ENCODE measurements around the gene TMEM86A.

Gene TMEM86A

DNA sequence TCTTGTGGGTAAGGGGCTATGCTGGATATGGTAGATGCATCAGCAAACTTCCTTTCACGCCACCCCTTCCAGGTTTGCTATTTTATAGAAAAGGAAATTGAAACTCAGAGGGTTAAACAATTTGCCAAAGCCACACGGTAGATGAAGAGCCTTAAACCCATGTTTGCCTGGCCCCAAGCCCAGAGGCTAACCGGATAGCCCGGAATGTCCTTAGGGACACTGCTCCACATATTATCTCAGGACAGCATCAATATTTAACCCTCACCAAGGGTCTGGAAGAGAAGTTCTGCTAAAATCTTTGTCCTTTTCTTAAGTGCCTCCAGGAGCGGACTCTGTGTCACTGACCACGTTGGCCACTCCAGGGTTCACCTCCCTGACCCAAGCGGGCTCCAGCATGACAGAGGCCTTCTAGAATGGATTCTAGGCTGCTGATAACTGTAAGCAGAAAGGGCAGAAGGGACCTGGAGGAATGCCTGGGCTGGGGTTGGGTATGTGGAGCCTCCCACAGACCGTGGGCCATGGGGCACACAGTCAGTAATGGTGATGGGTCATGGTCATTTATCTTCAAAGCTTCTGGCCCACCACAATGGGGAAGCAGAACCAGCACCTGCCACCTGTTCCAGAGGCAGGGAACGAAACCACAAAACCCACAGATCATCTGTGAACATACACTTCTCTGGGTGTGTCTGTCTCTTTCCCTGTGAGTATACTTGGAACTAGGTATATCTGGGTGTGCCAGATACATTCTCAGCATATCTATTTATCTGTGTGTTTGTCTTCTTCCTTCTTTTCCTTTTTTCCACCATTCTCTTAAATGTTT lies 5.4 kb upstream of the TMEM86A start:
- Histone ChIP-seq H4K12ac (ENCODE audit: low read depth, low read length) (no peak overlapping the region), H2BK12ac (ENCODE audit: low read length) (no peak overlapping the region), H3K36me3 (ENCODE audit: control insufficient read depth in 1 of 2, insufficient read depth in 2 of 2, low read length in 2 of 2) (no peaks in the 10 kb centered on the region), H2AFZ (ENCODE audit: insufficient read depth, low read length, poor library complexity) (no peak overlapping the region), H3K14ac (ENCODE audit: low read length) (no peak overlapping the region), H3K4me2 (ENCODE audit: low read length) (no peak overlapping the region), H3K27ac (ENCODE audit: low read depth, low read length) (no peak overlapping the region), H3K79me2 (ENCODE audit: control insufficient read depth, insufficient read depth, low read length, poor library complexity) (no peaks in the 10 kb centered on the region), H3K4me1 (ENCODE audit: control insufficient read depth in 1 of 2, insufficient read depth in 2 of 2, low read length in 2 of 2) (no peaks in the 10 kb centered on the region), H3K9me3 (ENCODE audit: insufficient read depth, low read depth, low read length) (no peaks in the 10 kb centered on the region), H3K4ac (ENCODE audit: low read depth, low read length) (no peak overlapping the region), H3K79me1 (ENCODE audit: low read length) (no peaks in the 10 kb centered on the region), H3K23ac (ENCODE audit: low read length) (no peak overlapping the region), H4K91ac (ENCODE audit: low read depth, low read length) (no peak overlapping the region), H2BK5ac (ENCODE audit: low read depth, low read length, poor library complexity) (no peak overlapping the region), H3K18ac (ENCODE audit: low read length) (no peak overlapping the region), H2AK5ac (ENCODE audit: low read length) (no peak overlapping the region), H3K9ac (ENCODE audit: low read length) (no peak overlapping the region), H3K27me3 (ENCODE audit: insufficient read depth, low read length) (no peaks in the 10 kb centered on the region), H4K8ac (ENCODE audit: low read depth, low read length) (no peak overlapping the region), H3K4me3 (ENCODE audit: low read depth, low read length) (no peak overlapping the region), H2BK120ac (ENCODE audit: insufficient read depth, low read length, poor library complexity) (no peak overlapping the region)
- WGBS (ENCODE audit: extremely low coverage, insufficient coverage, insufficient read length), result no CpG with 5 or more reads among the region's 9 CpGs
- no peak for DNase-seq

DNA sequence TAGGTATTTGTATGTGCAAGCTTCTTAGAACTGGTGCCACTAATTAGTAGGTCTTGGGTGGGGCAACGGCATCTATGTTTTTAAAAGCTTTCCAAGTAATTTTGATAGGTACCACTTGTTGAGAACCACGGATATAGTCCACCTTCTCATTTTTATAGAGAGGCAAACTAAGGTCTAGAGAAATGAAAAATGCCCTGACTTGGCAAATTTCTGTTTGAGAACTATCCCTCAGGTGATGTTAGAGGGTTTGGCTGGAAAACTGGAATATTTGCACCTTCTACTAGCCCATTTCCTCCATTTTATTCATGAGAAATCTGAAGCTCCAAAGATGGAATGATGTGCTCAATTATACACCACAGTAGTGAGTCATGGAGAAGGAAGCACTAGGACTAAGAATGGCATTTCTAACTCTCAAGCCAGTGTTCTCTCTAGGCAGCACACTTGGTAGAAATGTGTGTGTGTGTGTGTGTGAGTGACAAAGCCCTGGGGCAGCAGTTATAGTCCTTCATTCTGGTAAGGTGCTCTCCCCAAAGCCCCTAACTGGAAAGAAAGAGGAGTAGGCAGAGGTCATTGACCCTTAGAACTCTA lies 1.8 kb upstream of the TMEM86A start:
- Histone ChIP-seq H3K14ac (ENCODE audit: low read length) (no peak overlapping the region), H4K12ac (ENCODE audit: low read depth, low read length) (no peak overlapping the region), H3K9me3 (ENCODE audit: insufficient read depth, low read depth, low read length) (no peaks in the 10 kb centered on the region), H3K27ac (ENCODE audit: low read depth, low read length) (no peak overlapping the region), H4K8ac (ENCODE audit: low read depth, low read length) (no peak overlapping the region), H2AK5ac (ENCODE audit: low read length) (no peak overlapping the region), H3K4me3 (ENCODE audit: low read depth, low read length) (no peak overlapping the region), H3K79me1 (ENCODE audit: low read length) (no peaks in the 10 kb centered on the region), H3K4me1 (ENCODE audit: control insufficient read depth in 1 of 2, insufficient read depth in 2 of 2, low read length in 2 of 2) (peaks cover 0 to 7% of the 10 kb centered on the region in 2 experiments), H3K23ac (ENCODE audit: low read length) (no peak overlapping the region), H2AFZ (ENCODE audit: insufficient read depth, low read length, poor library complexity) (no peak overlapping the region), H3K4ac (ENCODE audit: low read depth, low read length) (no peak overlapping the region), H3K18ac (ENCODE audit: low read length) (no peak overlapping the region), H4K91ac (ENCODE audit: low read depth, low read length) (no peak overlapping the region), H3K9ac (ENCODE audit: low read length) (no peak overlapping the region), H2BK120ac (ENCODE audit: insufficient read depth, low read length, poor library complexity) (no peak overlapping the region), H2BK12ac (ENCODE audit: low read length) (no peak overlapping the region), H3K36me3 (ENCODE audit: control insufficient read depth in 1 of 2, insufficient read depth in 2 of 2, low read length in 2 of 2) (no peaks in the 10 kb centered on the region), H3K79me2 (ENCODE audit: control insufficient read depth, insufficient read depth, low read length, poor library complexity) (no peaks in the 10 kb centered on the region), H2BK5ac (ENCODE audit: low read depth, low read length, poor library complexity) (no peak overlapping the region), H3K27me3 (ENCODE audit: insufficient read depth, low read length) (no peaks in the 10 kb centered on the region), H3K4me2 (ENCODE audit: low read length) (no peak overlapping the region)
- WGBS (ENCODE audit: extremely low coverage, insufficient coverage, insufficient read length), result no CpG with 5 or more reads among the region's 2 CpGs
- peak in 1 of 2 donors; percentile 43 for DNase-seq

DNA sequence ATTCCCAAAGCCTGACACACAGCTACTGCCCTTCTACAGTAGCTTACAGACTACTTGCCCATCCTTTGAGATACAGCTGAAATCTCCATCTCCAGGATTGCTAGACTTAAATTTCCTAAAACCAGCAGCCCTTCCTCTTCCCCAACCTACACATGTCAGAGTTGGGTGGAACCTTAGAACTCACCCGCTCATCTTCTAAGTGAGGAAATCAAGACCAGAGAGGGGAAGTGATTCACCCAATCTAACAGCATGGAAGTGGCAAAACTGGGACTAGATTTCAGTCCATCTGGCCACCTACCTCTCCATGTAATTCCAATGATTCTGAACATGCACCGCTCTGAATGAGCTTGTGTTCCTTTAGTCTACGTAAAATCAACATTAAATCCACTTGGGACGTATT lies 1.0 kb upstream of the TMEM86A start:
- DNase-seq, result no peak
- H2AFZ ChIP-seq (ENCODE audit: insufficient read depth, low read length, poor library complexity), result no peak overlapping the region
- H3K27ac ChIP-seq (ENCODE audit: low read depth, low read length), result no peak overlapping the region
- H3K79me1 ChIP-seq (ENCODE audit: low read length), result no peaks in the 10 kb centered on the region
- H3K36me3 ChIP-seq (ENCODE audit: control insufficient read depth in 1 of 2, insufficient read depth in 2 of 2, low read length in 2 of 2), result no peaks in the 10 kb centered on the region
- H3K14ac ChIP-seq (ENCODE audit: low read length), result no peak overlapping the region
- H3K4ac ChIP-seq (ENCODE audit: low read depth, low read length), result no peak overlapping the region
- no peak overlapping the region for H2BK12ac ChIP-seq (ENCODE audit: low read length)
- no peak overlapping the region for H3K4me2 ChIP-seq (ENCODE audit: low read length)
- H3K79me2 ChIP-seq (ENCODE audit: control insufficient read depth, insufficient read depth, low read length, poor library complexity), result no peaks in the 10 kb centered on the region
- H4K12ac ChIP-seq (ENCODE audit: low read depth, low read length), result no peak overlapping the region
- H2AK5ac ChIP-seq (ENCODE audit: low read length), result no peak overlapping the region
- H3K27me3 ChIP-seq (ENCODE audit: insufficient read depth, low read length), result no peaks in the 10 kb centered on the region
- no peak overlapping the region for H4K8ac ChIP-seq (ENCODE audit: low read depth, low read length)
- no peaks in the 10 kb centered on the region for H3K9me3 ChIP-seq (ENCODE audit: insufficient read depth, low read depth, low read length)
- WGBS (ENCODE audit: extremely low coverage, insufficient coverage, insufficient read length), result no CpG with 5 or more reads among the region's 4 CpGs
- no peak overlapping the region for H2BK5ac ChIP-seq (ENCODE audit: low read depth, low read length, poor library complexity)
- peaks cover 0 to 7% of the 10 kb centered on the region in 2 experiments for H3K4me1 ChIP-seq (ENCODE audit: control insufficient read depth in 1 of 2, insufficient read depth in 2 of 2, low read length in 2 of 2)
- H2BK120ac ChIP-seq (ENCODE audit: insufficient read depth, low read length, poor library complexity), result no peak overlapping the region
- no peak overlapping the region for H3K4me3 ChIP-seq (ENCODE audit: low read depth, low read length)
- no peak overlapping the region for H3K23ac ChIP-seq (ENCODE audit: low read length)
- H3K9ac ChIP-seq (ENCODE audit: low read length), result no peak overlapping the region
- no peak overlapping the region for H4K91ac ChIP-seq (ENCODE audit: low read depth, low read length)
- H3K18ac ChIP-seq (ENCODE audit: low read length), result no peak overlapping the region

DNA sequence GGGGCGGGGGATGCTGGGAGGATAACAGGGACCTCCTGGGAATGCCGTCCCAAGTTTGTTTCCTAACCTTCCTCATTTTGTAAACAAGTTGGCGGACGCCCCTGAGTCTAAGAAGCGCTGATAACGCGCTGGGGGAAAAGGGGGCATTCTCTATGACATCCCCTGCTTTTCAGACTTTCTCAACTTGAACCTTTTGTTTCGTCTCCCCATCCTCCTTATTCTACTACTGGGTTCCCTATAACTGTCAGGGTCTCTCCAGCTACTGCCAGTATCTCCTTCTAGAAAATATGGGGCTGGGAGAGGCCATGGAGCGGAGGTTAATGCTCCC lies 654 bp downstream of the TMEM86A start:
- Histone ChIP-seq H3K4ac (ENCODE audit: low read depth, low read length) (no peak overlapping the region), H3K4me2 (ENCODE audit: low read length) (peak overlapping the region; percentile 57), H3K4me1 (ENCODE audit: control insufficient read depth in 1 of 2, insufficient read depth in 2 of 2, low read length in 2 of 2) (peaks cover 0 to 7% of the 10 kb centered on the region in 2 experiments), H3K9me3 (ENCODE audit: insufficient read depth, low read depth, low read length) (no peaks in the 10 kb centered on the region), H2BK5ac (ENCODE audit: low read depth, low read length, poor library complexity) (no peak overlapping the region), H3K4me3 (ENCODE audit: low read depth, low read length) (peak overlapping the region; percentile 88), H2BK12ac (ENCODE audit: low read length) (no peak overlapping the region), H3K79me1 (ENCODE audit: low read length) (no peaks in the 10 kb centered on the region), H4K91ac (ENCODE audit: low read depth, low read length) (no peak overlapping the region), H4K8ac (ENCODE audit: low read depth, low read length) (no peak overlapping the region), H2AFZ (ENCODE audit: insufficient read depth, low read length, poor library complexity) (peak overlapping the region; percentile 80), H3K36me3 (ENCODE audit: control insufficient read depth in 1 of 2, insufficient read depth in 2 of 2, low read length in 2 of 2) (no peaks in the 10 kb centered on the region), H2BK120ac (ENCODE audit: insufficient read depth, low read length, poor library complexity) (no peak overlapping the region), H3K18ac (ENCODE audit: low read length) (no peak overlapping the region), H2AK5ac (ENCODE audit: low read length) (no peak overlapping the region), H4K12ac (ENCODE audit: low read depth, low read length) (no peak overlapping the region), H3K27ac (ENCODE audit: low read depth, low read length) (no peak overlapping the region), H3K14ac (ENCODE audit: low read length) (no peak overlapping the region), H3K27me3 (ENCODE audit: insufficient read depth, low read length) (no peaks in the 10 kb centered on the region), H3K9ac (ENCODE audit: low read length) (no peak overlapping the region), H3K23ac (ENCODE audit: low read length) (no peak overlapping the region), H3K79me2 (ENCODE audit: control insufficient read depth, insufficient read depth, low read length, poor library complexity) (no peaks in the 10 kb centered on the region)
- no peak for DNase-seq
- no CpG with 5 or more reads among the region's 9 CpGs for WGBS (ENCODE audit: extremely low coverage, insufficient coverage, insufficient read length)
